ENCODE measurements around the gene HCK. TPM values are rescaled to one million over a fixed set of nuclear protein-coding genes. Genes with fewer than 3 reads are reported as not detected.

HCK gene
- total RNA-seq, 1 experiment from 2014 or later: 16.9 TPM

- no peaks in the 10 kb centered on the region for H3K27me3 ChIP-seq (ENCODE audit: low read length)
- no peaks in the 10 kb centered on the region for H3K79me2 ChIP-seq (ENCODE audit: low read length)
- H3K9me3 ChIP-seq (ENCODE audit: low read length): no peaks in the 10 kb centered on the region
- H2AFZ ChIP-seq (ENCODE audit: low read length): no peak overlapping the region
- H3K4me1 ChIP-seq (ENCODE audit: low read length): peaks cover 21% of the 10 kb centered on the region
- H4K20me1 ChIP-seq (ENCODE audit: insufficient read depth, low read depth, low read length): no peaks in the 10 kb centered on the region
- H3K36me3 ChIP-seq (ENCODE audit: insufficient read depth, low read length): no peaks in the 10 kb centered on the region
- H3K27ac ChIP-seq (ENCODE audit: low read length): no peak overlapping the region
- no peak overlapping the region for H3K9ac ChIP-seq (ENCODE audit: low read length)
- no peak overlapping the region for H3K4me3 ChIP-seq (ENCODE audit: low read length)
- H3K9me2 ChIP-seq (replicated peaks; ENCODE audit: insufficient read depth, low read length): no peaks in the 10 kb centered on the region
- H3K4me2 ChIP-seq (ENCODE audit: low read depth, low read length, poor library complexity, severe bottlenecking): no peak overlapping the region
- DNase-seq: no peak
Observed at GRCh38 chr20:32071395-32072167, 19.5 kb downstream of the HCK start.

DNA sequence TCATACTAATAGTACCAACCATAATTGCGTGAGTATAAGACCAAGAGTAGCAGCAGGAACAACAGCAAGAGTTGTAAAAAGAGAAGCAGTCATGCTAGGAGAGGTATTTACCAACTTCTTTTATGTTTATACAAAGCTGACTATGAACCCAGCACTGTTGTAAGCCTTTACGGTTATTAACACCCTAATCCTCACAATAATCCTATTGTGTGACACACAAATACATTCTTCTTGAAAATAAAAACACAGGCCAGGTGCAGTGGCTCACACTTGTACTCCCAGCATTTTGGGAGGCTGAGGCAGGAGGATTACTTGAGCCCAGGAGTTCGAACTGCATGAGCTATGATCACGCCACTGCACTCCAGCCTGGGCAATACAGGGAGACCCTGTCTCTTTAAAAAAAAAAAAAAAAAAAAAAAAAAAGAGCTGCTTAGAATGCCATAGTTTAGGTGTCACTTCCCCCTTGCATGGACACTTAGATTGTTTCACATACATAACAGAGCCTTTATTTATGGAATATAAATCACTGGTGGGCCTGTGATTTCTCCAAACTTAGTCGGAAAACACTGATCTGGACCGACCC is 20.2 kb downstream of the HCK start:
- Histone ChIP-seq H3K79me2 (ENCODE audit: low read length) (no peaks in the 10 kb centered on the region), H3K36me3 (ENCODE audit: insufficient read depth, low read length) (no peaks in the 10 kb centered on the region), H3K4me1 (ENCODE audit: low read length) (peaks cover 16% of the 10 kb centered on the region), H3K4me3 (ENCODE audit: low read length) (no peak overlapping the region), H3K27ac (ENCODE audit: low read length) (no peak overlapping the region), H3K9me3 (ENCODE audit: low read length) (no peaks in the 10 kb centered on the region), H3K27me3 (ENCODE audit: low read length) (no peaks in the 10 kb centered on the region), H2AFZ (ENCODE audit: low read length) (no peak overlapping the region), H3K9me2 (replicated peaks; ENCODE audit: insufficient read depth, low read length) (no peaks in the 10 kb centered on the region), H3K4me2 (ENCODE audit: low read depth, low read length, poor library complexity, severe bottlenecking) (no peak overlapping the region), H4K20me1 (ENCODE audit: insufficient read depth, low read depth, low read length) (no peaks in the 10 kb centered on the region), H3K9ac (ENCODE audit: low read length) (no peak overlapping the region)
- no peak for DNase-seq

DNA sequence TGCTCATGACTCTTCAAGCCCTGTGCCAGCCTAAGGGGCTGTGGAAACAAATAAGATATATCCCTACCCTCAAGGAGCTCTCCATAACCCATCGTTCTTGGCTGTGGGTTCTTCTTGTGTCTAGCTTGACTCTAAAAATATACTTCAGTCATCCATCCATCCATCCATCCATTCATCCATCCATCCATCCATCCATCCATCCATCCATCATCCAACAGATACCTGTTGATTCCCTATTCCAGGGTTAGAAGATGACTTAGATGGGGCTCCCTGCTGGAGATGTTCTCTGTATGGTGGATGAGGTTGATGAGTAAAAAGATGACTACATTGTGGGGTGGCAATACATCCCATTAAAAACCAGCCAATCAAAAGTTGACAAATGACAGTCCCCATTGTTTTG is 23.5 kb downstream of the HCK start:
- no peak overlapping the region for H3K4me3 ChIP-seq (ENCODE audit: low read length)
- no peak overlapping the region for H2AFZ ChIP-seq (ENCODE audit: low read length)
- no peaks in the 10 kb centered on the region for H3K27me3 ChIP-seq (ENCODE audit: low read length)
- DNase-seq: no peak
- no peaks in the 10 kb centered on the region for H3K9me2 ChIP-seq (replicated peaks; ENCODE audit: insufficient read depth, low read length)
- no peaks in the 10 kb centered on the region for H4K20me1 ChIP-seq (ENCODE audit: insufficient read depth, low read depth, low read length)
- H3K4me1 ChIP-seq (ENCODE audit: low read length): no peaks in the 10 kb centered on the region; the same call in 1 of the 2 replicates
- H3K79me2 ChIP-seq (ENCODE audit: low read length): no peaks in the 10 kb centered on the region
- no peak overlapping the region for H3K9ac ChIP-seq (ENCODE audit: low read length)
- H3K36me3 ChIP-seq (ENCODE audit: insufficient read depth, low read length): no peaks in the 10 kb centered on the region
- H3K4me2 ChIP-seq (ENCODE audit: low read depth, low read length, poor library complexity, severe bottlenecking): no peak overlapping the region
- no peak overlapping the region for H3K27ac ChIP-seq (ENCODE audit: low read length)
- H3K9me3 ChIP-seq (ENCODE audit: low read length): no peaks in the 10 kb centered on the region

GRCh38 chr20:32077190-32077589 is 25.1 kb downstream of the HCK start:
- no peaks in the 10 kb centered on the region for H3K36me3 ChIP-seq (ENCODE audit: insufficient read depth, low read length)
- no peak overlapping the region for H3K27ac ChIP-seq (ENCODE audit: low read length)
- H3K9me3 ChIP-seq (ENCODE audit: low read length): no peaks in the 10 kb centered on the region
- no peaks in the 10 kb centered on the region for H3K27me3 ChIP-seq (ENCODE audit: low read length)
- no peak overlapping the region for H3K4me2 ChIP-seq (ENCODE audit: low read depth, low read length, poor library complexity, severe bottlenecking)
- no peaks in the 10 kb centered on the region for H3K4me1 ChIP-seq (ENCODE audit: low read length)
- H3K9me2 ChIP-seq (replicated peaks; ENCODE audit: insufficient read depth, low read length): no peaks in the 10 kb centered on the region
- no peaks in the 10 kb centered on the region for H4K20me1 ChIP-seq (ENCODE audit: insufficient read depth, low read depth, low read length)
- H2AFZ ChIP-seq (ENCODE audit: low read length): no peak overlapping the region
- no peak for DNase-seq
- no peak overlapping the region for H3K4me3 ChIP-seq (ENCODE audit: low read length)
- no peak overlapping the region for H3K9ac ChIP-seq (ENCODE audit: low read length)
- no peaks in the 10 kb centered on the region for H3K79me2 ChIP-seq (ENCODE audit: low read length)

DNA sequence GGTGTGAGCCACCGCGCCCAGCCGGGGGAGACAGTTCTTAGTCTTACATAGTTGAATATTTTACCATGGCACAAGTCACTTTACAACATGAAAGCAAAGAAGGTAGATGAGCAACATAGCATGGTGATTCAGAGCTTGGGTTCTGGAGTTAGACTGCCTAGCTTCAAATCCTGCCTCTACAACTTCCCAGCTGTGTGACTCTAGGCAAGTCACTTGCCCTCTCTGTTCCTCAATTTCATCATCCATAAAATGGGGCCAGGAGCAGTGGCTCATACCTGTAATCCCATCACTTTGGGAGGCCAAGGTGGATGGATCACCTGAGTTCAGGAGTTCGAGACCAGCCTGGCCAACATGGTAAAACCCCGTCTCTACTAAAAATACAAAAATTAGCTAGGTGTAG is 26.3 kb downstream of the HCK start:
- Histone ChIP-seq H3K9me2 (replicated peaks; ENCODE audit: insufficient read depth, low read length) (no peaks in the 10 kb centered on the region), H3K36me3 (ENCODE audit: insufficient read depth, low read length) (no peaks in the 10 kb centered on the region), H3K9ac (ENCODE audit: low read length) (no peak overlapping the region), H3K9me3 (ENCODE audit: low read length) (no peaks in the 10 kb centered on the region), H2AFZ (ENCODE audit: low read length) (no peak overlapping the region), H3K27ac (ENCODE audit: low read length) (no peak overlapping the region), H3K4me3 (ENCODE audit: low read length) (no peak overlapping the region), H3K4me1 (ENCODE audit: low read length) (no peaks in the 10 kb centered on the region), H4K20me1 (ENCODE audit: insufficient read depth, low read depth, low read length) (no peaks in the 10 kb centered on the region), H3K27me3 (ENCODE audit: low read length) (no peaks in the 10 kb centered on the region), H3K4me2 (ENCODE audit: low read depth, low read length, poor library complexity, severe bottlenecking) (no peak overlapping the region), H3K79me2 (ENCODE audit: low read length) (no peaks in the 10 kb centered on the region)
- no peak for DNase-seq

DNA sequence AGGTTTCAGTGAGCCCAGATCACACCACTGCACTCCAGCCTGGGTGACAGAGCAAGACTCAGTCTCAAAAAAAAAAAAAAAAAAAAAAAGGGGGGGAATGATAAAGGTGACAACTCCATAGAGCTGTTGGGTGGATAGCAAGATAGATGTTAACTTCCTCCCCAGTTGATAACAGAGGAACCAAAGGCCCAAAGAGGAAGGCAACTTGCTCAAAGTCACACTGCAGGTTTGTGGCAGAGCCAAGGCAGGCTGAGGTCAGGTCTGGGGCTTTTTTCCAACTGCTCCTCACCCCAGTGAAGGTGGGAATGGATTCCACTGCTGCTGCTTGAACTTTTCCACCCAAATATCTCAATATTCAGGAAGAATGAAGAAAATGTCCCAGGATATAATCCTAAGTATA is 26.7 kb downstream of the HCK start:
- no peak for DNase-seq
- Histone ChIP-seq H3K27me3 (ENCODE audit: low read length) (no peaks in the 10 kb centered on the region), H3K4me2 (ENCODE audit: low read depth, low read length, poor library complexity, severe bottlenecking) (no peak overlapping the region), H3K9ac (ENCODE audit: low read length) (no peak overlapping the region), H3K9me3 (ENCODE audit: low read length) (no peaks in the 10 kb centered on the region), H3K9me2 (replicated peaks; ENCODE audit: insufficient read depth, low read length) (no peaks in the 10 kb centered on the region), H2AFZ (ENCODE audit: low read length) (no peak overlapping the region), H4K20me1 (ENCODE audit: insufficient read depth, low read depth, low read length) (no peaks in the 10 kb centered on the region), H3K4me1 (ENCODE audit: low read length) (no peaks in the 10 kb centered on the region), H3K79me2 (ENCODE audit: low read length) (no peaks in the 10 kb centered on the region), H3K4me3 (ENCODE audit: low read length) (no peak overlapping the region), H3K27ac (ENCODE audit: low read length) (no peak overlapping the region), H3K36me3 (ENCODE audit: insufficient read depth, low read length) (no peaks in the 10 kb centered on the region)

- Histone ChIP-seq H3K36me3 (ENCODE audit: insufficient read depth, low read length) (no peaks in the 10 kb centered on the region), H4K20me1 (ENCODE audit: insufficient read depth, low read depth, low read length) (no peaks in the 10 kb centered on the region), H3K79me2 (ENCODE audit: low read length) (no peaks in the 10 kb centered on the region), H3K9me2 (replicated peaks; ENCODE audit: insufficient read depth, low read length) (no peaks in the 10 kb centered on the region), H3K4me2 (ENCODE audit: low read depth, low read length, poor library complexity, severe bottlenecking) (no peak overlapping the region), H3K27me3 (ENCODE audit: low read length) (no peaks in the 10 kb centered on the region), H3K4me1 (ENCODE audit: low read length) (no peaks in the 10 kb centered on the region), H3K4me3 (ENCODE audit: low read length) (no peak overlapping the region), H3K27ac (ENCODE audit: low read length) (no peak overlapping the region), H2AFZ (ENCODE audit: low read length) (no peak overlapping the region), H3K9ac (ENCODE audit: low read length) (no peak overlapping the region), H3K9me3 (ENCODE audit: low read length) (no peaks in the 10 kb centered on the region)
- DNase-seq: no peak
Observed at GRCh38 chr20:32079655-32080109, 27.6 kb downstream of the HCK start.

DNA sequence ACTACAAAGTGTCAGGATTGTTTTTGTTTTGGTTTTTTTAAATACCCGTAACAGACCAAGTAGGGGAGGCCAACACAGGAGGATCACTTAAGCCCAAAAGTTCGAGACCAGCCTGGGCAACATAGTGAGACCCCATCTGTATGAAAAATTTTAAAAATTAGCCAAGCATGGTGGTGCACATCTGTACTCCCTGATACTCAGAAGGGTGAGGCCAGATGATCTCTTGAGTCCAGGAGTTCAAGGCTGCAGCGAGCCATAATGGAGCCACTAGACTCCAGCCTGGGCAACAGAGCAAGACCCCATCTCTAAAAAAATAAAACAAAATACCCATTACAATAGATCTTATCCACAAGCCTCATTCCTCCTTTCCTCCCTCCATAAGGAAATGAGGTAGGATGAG is 28.7 kb downstream of the HCK start:
- Histone ChIP-seq H3K9me3 (ENCODE audit: low read length) (no peaks in the 10 kb centered on the region), H3K9me2 (replicated peaks; ENCODE audit: insufficient read depth, low read length) (no peaks in the 10 kb centered on the region), H3K4me1 (ENCODE audit: low read length) (no peaks in the 10 kb centered on the region), H3K4me2 (ENCODE audit: low read depth, low read length, poor library complexity, severe bottlenecking) (no peak overlapping the region), H3K36me3 (ENCODE audit: insufficient read depth, low read length) (no peaks in the 10 kb centered on the region), H3K4me3 (ENCODE audit: low read length) (no peak overlapping the region), H2AFZ (ENCODE audit: low read length) (no peak overlapping the region), H3K9ac (ENCODE audit: low read length) (no peak overlapping the region), H3K27ac (ENCODE audit: low read length) (no peak overlapping the region), H3K27me3 (ENCODE audit: low read length) (no peaks in the 10 kb centered on the region), H3K79me2 (ENCODE audit: low read length) (no peaks in the 10 kb centered on the region), H4K20me1 (ENCODE audit: insufficient read depth, low read depth, low read length) (no peaks in the 10 kb centered on the region)
- no peak for DNase-seq
